ENCODE measurements around the gene THADA. TPM values are rescaled to one million over a fixed set of nuclear protein-coding genes. Genes with fewer than 3 reads are reported as not detected.

Gene THADA
- total RNA-seq, 1 experiment from 2014 or later, result 20.1 TPM

DNA sequence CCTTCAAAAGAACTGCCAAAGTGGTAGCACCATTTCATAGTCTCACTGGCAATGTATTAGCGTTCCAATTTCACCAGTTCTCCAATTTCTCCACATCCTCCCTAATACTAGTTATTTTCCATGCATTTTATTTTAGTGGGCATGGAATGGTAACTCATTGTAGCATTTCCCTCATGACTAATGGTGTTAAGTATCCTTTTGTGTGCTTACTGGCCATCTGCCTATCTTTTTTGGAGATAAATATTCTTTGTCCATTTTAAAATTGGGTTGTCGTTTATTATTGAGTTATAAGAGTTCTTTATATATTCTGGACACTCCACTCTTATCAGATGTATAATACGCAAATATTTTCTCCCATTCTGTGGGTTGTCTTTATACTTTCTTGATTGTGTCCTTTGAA is 107.1 kb downstream of the THADA start:
- Histone ChIP-seq H2BK120ac (ENCODE audit: low read depth, low read length, poor library complexity, severe bottlenecking) (no peak overlapping the region), H3K27ac (ENCODE audit: insufficient read length, low read depth, low read length) (no peak overlapping the region), H3K18ac (ENCODE audit: insufficient read length, low read depth, low read length) (no peak overlapping the region), H2AK5ac (ENCODE audit: insufficient read length, low read length) (no peak overlapping the region), H4K91ac (ENCODE audit: insufficient read length, low read depth, low read length) (no peak overlapping the region), H3K23me2 (ENCODE audit: insufficient read length, low read depth, low read length, poor library complexity, severe bottlenecking) (no peaks in the 10 kb centered on the region), H3K4me2 (ENCODE audit: insufficient read depth, insufficient read length, low read length) (no peak overlapping the region), H2BK20ac (ENCODE audit: low read depth, low read length, poor library complexity, severe bottlenecking) (no peak overlapping the region), H4K20me1 (ENCODE audit: control insufficient read depth, insufficient read depth, insufficient read length) (no peaks in the 10 kb centered on the region), H3T11ph (ENCODE audit: low read length) (no peak overlapping the region), H3K23ac (ENCODE audit: insufficient read length, low read depth, low read length) (no peak overlapping the region), H2BK15ac (ENCODE audit: low read depth, low read length) (no peak overlapping the region), H3K4ac (ENCODE audit: low read depth, low read length) (no peak overlapping the region), H3K14ac (ENCODE audit: insufficient read depth, low read length) (no peak overlapping the region), H3K9ac (ENCODE audit: extremely low read depth, insufficient read length, low read length) (no peak overlapping the region), H3K79me1 (ENCODE audit: insufficient read depth, low read depth, low read length, poor library complexity, severe bottlenecking) (no peaks in the 10 kb centered on the region), H2BK12ac (ENCODE audit: insufficient read length, low read depth, low read length) (no peak overlapping the region), H3K27me3 (ENCODE audit: insufficient read depth, low read length) (no peaks in the 10 kb centered on the region), H3K4me1 (ENCODE audit: insufficient read depth, low read length) (no peaks in the 10 kb centered on the region), H4K8ac (replicated peaks; ENCODE audit: insufficient read length, low read depth, low read length) (no peak overlapping the region), H3K56ac (ENCODE audit: insufficient read length, low read depth, low read length) (no peak overlapping the region), H4K5ac (ENCODE audit: insufficient read length, low read depth, low read length) (no peak overlapping the region), H3K9me3 (ENCODE audit: control insufficient read depth, low read depth, low read length) (no peaks in the 10 kb centered on the region), H2BK5ac (ENCODE audit: insufficient read length, low read length) (no peak overlapping the region), H3K79me2 (ENCODE audit: insufficient read depth, low read length) (no peaks in the 10 kb centered on the region), H2AFZ (ENCODE audit: low read length) (no peak overlapping the region)
- Mint-ChIP-seq H3K27ac (no peak overlapping the region), H3K9me3 (no peaks in the 10 kb centered on the region), H3K4me3 (no peak overlapping the region), H3K4me1 (peaks cover 22 to 29% of the 10 kb centered on the region in 2 experiments), H3K36me3 (ENCODE audit: insufficient read depth in 1 of 3, low read depth in 3 of 3) (no peaks in the 10 kb centered on the region; a peak in 2 of 7 replicates), H3K27me3 (ENCODE audit: low read depth) (no peaks in the 10 kb centered on the region)
- TF ChIP-seq, protein P1, sequence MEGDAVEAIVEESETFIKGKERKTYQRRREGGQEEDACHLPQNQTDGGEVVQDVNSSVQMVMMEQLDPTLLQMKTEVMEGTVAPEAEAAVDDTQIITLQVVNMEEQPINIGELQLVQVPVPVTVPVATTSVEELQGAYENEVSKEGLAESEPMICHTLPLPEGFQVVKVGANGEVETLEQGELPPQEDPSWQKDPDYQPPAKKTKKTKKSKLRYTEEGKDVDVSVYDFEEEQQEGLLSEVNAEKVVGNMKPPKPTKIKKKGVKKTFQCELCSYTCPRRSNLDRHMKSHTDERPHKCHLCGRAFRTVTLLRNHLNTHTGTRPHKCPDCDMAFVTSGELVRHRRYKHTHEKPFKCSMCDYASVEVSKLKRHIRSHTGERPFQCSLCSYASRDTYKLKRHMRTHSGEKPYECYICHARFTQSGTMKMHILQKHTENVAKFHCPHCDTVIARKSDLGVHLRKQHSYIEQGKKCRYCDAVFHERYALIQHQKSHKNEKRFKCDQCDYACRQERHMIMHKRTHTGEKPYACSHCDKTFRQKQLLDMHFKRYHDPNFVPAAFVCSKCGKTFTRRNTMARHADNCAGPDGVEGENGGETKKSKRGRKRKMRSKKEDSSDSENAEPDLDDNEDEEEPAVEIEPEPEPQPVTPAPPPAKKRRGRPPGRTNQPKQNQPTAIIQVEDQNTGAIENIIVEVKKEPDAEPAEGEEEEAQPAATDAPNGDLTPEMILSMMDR (conservative IDR thresholded peaks at IDR 0.05), result no peak
- WGBS (ENCODE audit: extremely low coverage, insufficient read length, low lambda C conversion rate), result no CpG with 5 or more reads among the region's 3 CpGs
- DNase-seq, result no peak

All from H9 (cell line).